DLD1 (cell line): Measurements from ENCODE around the gene TRAF3.
"Not testable (repeated sequence)": the region's sequence is repeated elsewhere in the genome, so short reads cannot be mapped to it uniquely, and the experiment has no call there.

ENCODE experiments used
- in situ Hi-C: cut with HindIII; loops from 2 replicates; pipeline ENCODE4 v1.10.0; 2017; ENCODE audit warnings: low sequenced_read_pairs

TRAF3 gene

DNA sequence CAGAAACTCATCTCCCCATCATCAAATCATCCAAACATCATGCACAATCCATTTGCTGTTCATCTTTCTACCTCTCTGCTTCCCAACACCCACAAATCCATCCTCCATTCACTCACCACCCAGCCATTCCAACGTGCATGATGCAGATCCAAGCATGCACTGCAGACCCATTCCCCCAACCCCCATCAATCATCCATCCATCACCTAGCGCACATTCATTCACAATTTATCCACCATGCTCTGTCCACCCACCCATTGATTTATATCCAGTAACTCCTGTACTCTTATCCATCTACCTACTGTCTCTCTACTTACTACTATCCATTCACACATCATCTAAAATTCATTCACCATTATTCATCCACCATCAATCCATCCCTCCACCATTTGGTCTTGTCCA lies 141.2 kb downstream of the TRAF3 start:
- in situ Hi-C loops: no loop called here

DNA sequence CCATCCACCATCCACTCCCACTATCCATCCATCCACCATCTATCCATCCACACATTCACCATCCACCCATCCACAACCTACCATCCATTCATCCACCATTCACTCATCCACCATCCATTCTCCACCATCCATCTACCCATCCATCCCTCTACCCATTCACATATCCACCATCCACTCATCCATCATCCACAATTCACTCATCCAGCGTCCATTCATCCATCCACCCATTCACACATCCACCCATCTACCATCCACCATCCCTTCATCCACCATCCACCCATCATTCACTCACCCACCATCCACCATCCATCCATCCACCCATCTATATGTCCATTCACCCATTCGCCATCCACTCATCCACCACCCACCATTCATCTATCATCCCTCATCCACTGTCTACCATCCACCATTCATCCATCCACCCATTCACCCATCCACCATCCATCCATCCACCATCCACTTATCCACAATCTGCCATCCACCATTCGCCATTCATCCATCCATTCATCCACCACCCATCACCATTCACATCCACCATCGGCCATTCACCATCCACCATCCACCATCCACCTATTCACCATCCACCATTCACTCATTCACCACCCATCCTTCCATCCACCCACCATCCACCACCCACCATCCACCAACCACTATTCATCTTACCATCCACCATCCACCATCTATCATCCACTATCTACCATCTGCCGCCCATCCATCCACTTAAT lies 143.2 kb downstream of the TRAF3 start:
- in situ Hi-C loops: no loop called here

DNA sequence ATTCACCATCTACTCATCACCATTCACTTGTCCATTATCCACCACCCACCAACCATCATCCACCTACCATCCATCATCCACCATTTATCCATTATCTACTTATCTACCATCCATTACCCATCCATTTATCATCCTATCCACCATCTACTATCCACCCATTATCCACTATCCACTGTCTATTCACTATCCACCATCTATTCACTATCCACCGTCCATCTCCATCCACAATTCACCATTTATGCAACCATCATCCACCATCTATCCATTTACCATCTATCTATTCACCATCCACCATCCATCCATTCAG lies 143.7 kb downstream of the TRAF3 start:
- in situ Hi-C loops: no loop called here

DNA sequence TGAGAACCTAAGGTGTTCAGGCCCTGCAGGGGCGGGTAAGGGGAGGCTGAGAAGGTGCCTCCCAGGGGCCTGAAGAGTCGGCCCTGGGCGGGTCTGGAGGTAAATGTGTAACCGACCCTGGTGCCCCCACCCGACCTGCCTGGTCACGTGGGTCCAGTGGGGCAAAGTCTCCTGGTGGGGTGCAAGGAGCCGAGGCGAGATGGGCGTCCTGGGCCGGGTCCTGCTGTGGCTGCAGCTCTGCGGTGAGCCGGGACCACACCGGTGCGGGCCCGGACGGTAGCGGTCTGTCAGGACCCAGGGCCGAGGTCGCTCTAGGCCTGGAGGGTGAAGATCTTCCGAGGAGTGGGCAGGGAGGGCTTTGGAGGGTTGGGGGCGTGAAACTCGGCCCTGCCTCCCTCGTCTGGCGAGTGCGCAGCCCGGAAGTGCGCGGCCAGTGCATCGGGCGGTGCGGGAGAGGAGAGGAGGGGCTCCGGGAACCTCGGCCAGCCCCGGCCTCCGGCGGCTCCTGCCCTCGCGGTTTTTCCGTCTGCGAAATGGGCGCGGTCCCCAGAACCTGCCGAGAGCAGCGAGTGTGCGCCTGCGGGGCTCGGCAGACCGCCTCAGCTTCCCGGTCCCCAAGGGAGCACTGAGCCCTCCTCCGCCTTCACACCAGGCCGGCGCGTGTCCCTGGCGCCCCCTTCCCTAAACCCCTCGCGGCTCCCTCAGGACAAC lies 145.4 kb downstream of the TRAF3 start, which contains the start of gene AMN:
Gene AMN, plus strand, starts transcription at position 174 of the 711 bp plus-strand sequence. Its CDS starts 26 bp downstream, at position 200.
- in situ Hi-C loops: no loop called here

DNA sequence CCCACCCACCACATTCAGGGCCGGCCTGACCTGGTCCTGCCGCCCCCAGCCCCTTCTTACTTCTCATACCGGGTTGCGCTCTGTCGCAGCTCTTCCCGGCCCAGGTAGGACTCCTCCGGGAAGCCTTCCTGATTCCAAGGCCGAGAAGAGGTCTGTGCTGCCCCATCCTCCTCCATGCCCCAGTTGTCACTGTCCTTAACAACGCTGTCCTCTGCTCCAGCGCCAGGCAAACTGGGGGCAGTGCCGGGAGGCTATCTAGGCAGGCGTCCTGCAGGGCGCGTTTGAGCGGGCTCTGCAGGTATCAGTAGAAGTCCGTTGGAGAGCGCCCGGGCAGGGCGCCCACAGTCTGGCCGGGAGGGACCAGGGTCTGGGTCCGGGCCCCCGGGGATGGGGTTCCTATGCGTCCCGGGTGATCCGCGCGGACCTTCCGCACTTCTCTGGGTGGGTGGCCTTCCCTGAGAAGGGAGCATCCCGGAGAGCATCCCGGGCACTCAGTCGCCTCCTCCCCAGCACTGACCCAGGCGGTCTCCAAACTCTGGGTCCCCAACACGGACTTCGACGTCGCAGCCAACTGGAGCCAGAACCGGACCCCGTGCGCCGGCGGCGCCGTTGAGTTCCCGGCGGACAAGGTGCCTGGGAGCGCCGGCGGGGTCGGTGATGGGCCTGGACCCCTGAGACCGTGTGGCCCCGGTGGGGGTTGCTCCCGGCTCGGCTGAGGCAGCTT lies 146.1 kb downstream of the TRAF3 start:
- in situ Hi-C loops: no loop called here

DNA sequence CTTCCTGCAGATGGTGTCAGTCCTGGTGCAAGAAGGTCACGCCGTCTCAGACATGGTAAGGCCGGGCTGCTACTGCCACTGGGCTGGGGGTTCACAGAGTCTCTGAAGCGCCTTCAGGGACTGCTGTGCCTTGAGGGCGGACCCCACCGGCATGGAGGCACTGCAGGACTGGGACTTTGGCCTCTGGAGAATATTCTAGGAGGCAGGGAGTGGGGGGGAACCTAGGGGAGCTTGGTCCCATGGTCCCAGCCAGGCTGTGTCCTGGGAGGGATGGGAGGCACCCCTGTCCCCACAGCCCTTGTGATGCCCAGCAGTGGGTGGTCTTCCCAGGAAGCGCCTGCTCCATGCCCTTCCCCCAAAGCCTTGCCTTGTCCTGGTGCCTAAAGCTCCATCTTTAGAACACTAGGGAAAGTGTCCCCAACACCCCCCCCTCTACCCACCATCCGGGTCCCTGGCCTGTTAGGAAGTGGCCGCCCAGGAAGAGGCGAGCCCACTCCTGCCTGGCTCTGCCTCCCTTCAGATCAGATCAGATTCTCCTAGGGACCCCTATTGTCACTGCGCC lies 146.8 kb downstream of the TRAF3 start:
- in situ Hi-C loops: no loop called here

DNA sequence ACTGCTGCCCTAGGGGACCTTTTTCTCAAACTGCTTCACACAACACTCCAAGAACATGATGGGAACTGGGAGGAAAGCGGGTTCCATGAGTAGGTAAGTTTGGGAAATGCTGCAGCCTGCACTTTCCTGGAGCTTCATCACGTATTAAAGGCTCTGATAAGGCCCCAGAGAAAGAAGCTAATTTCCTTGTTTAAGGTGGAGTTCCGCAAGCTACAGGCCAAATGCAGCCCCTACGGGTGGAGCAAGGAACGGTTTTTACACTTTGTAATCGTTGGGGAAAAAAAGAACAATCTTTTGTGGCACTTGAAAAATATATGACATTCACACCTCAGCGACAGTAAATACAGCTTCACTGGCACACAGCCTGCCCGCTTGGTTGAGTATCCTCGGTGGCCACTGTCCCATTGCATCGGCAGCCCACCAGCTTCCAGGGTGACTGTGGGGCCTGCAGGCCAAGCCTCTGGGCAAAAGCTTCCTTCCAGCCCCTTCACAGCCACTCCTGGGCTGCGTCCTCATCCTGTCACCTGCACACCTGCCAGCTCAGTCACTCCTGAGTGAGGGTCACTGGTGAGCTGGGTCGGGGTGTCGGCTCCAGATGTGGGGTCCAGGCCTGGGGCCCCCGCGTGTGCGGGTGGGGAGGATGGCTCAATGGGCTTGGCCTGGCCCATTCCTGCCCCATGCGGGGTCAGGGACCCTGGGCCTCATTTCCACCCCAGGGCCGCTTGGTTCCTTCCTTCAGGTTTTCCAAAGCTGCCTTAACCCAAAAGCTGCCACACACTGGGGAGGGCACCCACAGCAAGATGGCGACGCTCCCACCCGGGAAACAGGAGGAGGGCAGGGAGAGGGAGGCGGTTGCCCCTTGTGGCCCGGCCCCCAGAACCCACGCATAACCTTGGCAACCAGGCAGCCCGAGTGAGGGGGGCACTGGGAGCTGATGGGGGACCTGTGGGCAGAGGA lies 147.7 kb downstream of the TRAF3 start:
- in situ Hi-C loops: no loop called here

DNA sequence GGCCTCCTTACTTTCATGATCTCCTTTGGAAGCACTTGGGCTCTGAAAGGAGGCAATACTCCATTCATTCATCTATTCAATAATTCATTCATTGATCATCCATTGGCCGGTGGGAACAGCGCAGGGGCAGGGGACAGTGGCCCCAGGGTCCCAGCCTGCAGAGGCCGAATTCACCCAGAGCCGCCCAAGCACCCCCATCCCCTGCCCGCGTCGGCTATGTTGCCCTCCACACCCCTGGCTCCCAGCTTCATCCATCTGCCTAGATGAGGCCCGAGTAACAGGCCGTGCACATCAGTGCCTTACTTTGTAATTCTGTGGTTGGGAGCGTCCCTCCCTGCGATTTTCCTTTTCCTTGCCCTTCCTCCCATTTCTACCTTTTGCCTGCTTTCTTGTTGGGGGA lies 148.4 kb downstream of the TRAF3 start:
- in situ Hi-C loops: no loop called here

DNA sequence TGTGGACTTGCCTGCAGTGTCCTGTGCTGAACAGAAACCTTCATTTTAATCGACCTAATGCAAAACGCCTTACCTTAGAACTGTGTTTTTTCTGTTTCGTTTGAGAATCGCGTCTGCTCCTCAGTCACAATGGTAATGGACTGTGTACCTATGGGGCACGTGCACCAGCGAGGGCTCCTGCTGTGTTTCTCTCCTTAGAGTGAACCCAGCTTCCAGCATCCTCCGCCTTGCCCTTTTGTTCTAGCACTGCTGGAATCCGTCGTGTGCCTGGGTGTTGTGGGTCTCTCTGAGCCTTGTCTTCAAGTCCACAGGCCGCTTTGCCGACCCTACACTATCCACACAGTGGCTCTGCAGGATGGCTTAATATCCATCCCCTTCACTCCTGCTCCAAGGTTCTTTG lies 148.9 kb downstream of the TRAF3 start:
- in situ Hi-C loops: no loop called here

DNA sequence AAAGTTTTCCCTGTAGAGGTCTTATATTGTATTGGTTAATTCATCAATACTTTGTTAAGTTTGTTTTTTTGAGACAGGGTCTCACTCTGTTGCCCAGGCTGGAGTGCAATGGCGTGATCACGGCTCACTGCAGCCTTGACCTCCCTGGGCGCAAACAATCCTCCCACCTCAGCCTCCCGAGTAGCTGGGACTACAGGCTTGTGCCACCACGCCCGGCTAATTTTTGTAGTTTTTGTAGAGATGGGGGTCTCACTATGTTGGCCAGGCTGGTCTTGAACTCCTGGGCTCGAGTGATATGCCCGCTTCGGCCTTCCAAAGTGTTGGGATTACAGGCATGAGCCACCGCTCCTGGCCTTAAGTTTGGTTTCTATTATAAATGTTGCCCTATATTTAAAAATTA lies 149.6 kb downstream of the TRAF3 start:
- in situ Hi-C loops: not testable (repeated sequence)

DNA sequence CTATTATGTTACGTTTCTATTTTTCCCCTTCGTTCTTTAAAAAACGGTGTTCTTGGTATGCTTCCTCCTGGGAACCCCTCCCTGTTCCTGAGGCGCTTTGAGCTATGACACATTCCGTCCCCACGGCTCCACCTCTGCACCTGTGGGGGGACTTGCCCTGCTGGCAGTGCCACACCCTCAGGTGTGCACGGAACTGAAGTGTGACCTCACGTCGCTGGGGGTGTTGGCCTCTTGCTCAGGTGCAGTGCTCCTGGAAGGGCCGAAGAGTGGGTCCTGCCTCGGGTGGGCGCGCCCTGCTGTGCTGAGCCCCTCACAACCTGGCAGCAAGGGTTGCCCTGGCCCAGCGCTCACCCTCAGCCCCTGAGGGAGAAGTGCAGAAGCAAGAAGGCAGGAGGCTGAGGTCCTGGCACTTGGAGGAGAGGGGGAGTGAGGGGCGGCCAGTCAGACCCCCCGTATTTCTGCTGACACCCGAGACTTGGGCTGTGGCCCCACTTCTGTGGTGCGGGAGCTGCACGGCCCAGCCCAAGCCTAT lies 150.2 kb downstream of the TRAF3 start:
- in situ Hi-C loops: no loop called here

DNA sequence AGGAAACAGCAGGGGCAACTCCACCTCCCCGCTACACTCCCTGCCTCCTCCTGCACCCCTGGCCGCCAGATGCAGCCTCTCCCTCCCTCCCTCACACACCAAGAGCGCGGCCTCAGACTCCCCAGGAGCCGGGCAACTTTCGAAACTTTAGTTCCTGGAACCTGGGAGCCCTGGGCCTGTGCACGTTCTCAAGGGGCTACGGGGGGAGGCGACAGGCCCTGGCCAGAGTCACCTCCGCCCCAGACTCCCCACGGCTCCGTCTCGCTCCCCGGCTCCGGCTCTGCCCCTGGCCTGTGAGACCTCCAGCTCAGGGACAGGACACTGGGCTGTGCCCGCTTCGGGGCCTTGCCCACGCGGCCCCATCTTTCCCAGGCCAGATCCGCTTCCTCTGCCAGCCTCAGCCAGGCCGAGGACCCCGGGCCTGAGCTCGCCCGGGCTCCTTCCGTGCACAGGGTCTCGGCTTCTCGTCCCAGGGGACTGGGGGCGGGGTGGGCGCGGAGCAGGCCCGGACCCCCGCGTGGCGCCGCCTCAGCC lies 150.7 kb downstream of the TRAF3 start:
- in situ Hi-C loops: no loop called here

DNA sequence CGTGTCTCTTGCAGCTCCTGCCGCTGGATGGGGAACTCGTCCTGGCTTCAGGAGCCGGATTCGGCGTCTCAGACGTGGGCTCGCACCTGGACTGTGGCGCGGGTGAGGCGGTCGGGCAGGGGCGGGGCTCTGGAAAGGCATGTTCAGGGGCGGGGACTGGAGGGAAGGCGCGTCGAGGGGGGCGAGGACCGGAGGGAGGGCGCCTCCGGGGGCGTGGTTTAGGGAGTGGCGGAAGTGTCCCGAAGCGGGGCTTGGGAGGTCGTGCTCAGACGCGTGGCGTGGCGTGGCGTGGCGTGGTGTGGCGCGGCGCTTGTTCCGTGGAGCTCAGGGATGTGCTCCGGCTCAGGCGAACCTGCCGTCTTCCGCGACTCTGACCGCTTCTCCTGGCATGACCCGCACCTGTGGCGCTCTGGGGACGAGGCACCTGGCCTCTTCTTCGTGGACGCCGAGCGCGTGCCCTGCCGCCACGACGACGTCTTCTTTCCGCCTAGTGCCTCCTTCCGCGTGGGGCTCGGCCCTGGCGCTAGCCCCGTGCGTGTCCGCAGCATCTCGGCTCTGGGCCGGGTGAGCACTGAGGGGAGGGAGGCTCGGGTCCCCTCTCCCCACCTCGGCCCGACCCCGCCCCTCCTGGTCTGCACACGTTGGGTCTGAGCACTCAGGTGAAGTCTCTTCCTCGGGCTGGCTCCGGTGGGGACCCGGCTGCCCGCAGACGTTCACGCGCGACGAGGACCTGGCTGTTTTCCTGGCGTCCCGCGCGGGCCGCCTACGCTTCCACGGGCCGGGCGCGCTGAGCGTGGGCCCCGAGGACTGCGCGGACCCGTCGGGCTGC lies 151.4 kb downstream of the TRAF3 start:
- in situ Hi-C loops: no loop called here

DNA sequence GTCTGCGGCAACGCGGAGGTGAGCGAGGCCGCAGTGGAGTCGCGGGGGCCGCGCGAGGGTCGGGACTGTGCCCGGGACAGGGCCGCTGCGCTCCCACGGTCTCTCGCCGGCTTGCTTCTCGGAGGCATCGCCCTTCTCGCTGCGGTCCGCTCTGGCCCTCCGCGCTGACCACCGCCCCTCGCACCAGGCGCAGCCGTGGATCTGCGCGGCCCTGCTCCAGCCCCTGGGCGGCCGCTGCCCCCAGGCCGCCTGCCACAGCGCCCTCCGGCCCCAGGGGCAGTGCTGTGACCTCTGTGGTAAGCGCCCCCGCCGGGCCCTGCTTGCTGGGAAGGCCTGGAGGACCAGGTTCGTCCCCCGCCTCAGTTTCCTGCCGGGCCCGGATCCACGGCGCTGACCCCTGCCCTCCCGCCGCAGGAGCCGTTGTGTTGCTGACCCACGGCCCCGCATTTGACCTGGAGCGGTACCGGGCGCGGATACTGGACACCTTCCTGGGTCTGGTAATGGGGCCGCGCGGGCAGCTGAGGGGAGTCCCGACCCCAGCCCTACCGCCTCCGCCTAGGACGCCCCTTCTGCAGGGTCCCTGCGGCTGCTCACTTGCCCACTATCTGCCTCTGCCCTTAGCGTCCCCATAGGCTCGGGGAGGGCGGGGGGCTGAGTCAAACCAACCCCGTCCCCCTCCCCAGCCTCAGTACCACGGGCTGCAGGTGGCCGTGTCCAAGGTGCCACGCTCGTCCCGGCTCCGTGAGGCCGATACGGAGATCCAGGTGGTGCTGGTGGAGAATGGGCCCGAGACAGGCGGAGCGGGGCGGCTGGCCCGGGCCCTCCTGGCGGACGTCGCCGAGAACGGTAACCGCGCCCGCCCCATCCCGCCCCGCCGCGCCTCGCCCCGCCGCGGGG lies 152.2 kb downstream of the TRAF3 start:
- in situ Hi-C loops: no loop called here

DNA sequence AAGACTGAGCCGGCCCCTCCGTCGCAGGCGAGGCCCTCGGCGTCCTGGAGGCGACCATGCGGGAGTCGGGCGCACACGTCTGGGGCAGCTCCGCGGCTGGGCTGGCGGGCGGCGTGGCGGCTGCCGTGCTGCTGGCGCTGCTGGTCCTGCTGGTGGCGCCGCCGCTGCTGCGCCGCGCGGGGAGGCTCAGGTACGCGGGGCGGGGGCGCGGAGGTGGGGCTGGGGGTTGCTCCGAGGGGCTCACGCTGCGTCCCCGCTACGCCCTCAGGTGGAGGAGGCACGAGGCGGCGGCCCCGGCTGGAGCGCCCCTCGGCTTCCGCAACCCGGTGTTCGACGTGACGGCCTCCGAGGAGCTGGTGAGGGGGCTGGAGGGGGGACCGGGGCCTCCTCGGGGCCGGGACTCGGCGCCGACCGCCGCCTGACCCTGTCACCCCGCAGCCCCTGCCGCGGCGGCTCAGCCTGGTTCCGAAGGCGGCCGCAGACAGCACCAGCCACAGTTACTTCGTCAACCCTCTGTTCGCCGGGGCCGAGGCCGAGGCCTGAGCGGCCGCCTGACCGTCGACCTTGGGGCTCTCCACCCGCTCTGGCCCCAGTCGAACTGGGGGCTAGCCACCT lies 153.0 kb downstream of the TRAF3 start:
- in situ Hi-C loops: no loop called here

DNA sequence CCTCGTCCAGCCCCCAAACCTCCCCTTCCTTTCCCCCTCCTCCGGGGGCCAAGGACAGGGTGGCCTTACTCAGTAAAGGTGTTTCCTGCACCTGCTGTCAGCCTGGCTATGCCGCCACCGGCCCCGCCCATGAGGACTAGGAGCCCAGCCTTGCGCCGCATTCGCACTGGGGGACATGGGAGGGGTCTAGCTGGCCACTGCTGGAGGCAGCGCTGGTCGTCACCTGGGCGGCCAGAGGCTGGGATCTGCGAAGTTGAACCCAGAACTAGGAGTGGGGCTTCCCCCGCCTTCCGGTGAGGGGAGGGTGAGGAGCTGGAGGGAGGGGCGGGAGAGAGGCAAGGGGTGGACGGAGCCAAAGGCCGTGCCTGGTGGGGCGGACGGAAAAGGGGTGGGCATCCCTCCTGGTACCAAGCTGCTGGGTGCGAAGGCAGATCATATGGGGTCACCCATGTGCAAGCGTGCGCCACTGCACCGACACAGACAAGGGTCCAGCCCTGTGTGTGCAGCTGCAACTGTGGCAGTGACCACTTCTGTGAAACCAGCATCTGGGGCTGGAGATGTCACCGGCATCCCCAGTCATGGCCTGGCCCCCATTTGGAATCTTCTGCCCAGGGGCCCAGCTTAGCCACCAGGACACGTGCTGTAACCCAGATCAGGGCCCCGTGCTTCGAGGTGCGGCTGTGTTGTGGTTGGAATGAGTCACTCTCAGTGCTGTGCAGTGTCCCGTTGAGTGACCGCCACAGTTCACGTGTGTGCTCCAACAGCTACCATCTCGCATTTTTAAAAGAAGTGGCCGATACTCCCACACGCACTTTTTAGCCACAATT lies 153.7 kb downstream of the TRAF3 start:
- in situ Hi-C loops: no loop called here
